Fibroblast of mammary gland (primary cell): ENCODE results near the gene MRPL27.
"Not testable (repeated sequence)": the region's sequence is repeated elsewhere in the genome, so short reads cannot be mapped to it uniquely, and the experiment has no call there.

ENCODE experiments used
- DNase-seq: peaks from one replicate; pipeline ENCODE4 v3.0.0-alpha.2; 2010; ENCODE audit warnings: low read depth
- H3K4me3 ChIP-seq: 2 replicates; pipeline ENCODE4 v1.5.1; 2011; ENCODE audit warnings: low read depth, mild to moderate bottlenecking, low read length, moderate library complexity; ENCODE audit not compliant: control insufficient read depth
- TF ChIP-seq, protein P1 (sequence below): conservative IDR thresholded peaks from 2 replicates; pipeline ENCODE4 v1.5.1; 2011; ENCODE audit warnings: low read depth, low read length, inconsistent platforms; ENCODE audit not compliant: control insufficient read depth, insufficient read depth

MRPL27 gene

DNA sequence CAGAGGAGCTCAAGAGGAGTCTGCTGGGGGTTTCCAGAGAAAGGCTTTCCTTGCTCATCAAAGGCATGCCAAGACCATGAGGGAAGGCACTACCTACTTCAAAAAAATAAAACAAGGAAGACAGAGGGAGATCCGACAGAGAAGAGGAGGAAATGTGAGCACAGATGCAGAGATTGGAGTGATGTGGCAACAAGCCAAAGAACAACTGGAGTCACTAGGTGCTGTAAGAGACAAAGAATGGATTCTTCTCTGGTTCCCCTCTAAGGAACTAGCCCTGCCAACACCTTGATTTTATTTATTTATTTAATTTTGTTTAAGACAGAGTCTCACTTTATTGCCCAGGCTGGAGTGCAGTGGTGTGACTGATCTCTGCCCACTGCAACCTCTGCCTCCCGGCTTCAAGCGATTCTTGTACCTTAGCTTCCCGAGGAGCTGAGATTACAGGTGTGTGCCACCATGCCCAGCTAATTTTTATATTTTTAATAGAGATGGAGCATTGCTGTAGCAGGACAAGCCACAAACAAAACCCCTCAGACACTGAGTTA is 39.3 kb upstream of the MRPL27 start:
- TF ChIP-seq, protein P1, sequence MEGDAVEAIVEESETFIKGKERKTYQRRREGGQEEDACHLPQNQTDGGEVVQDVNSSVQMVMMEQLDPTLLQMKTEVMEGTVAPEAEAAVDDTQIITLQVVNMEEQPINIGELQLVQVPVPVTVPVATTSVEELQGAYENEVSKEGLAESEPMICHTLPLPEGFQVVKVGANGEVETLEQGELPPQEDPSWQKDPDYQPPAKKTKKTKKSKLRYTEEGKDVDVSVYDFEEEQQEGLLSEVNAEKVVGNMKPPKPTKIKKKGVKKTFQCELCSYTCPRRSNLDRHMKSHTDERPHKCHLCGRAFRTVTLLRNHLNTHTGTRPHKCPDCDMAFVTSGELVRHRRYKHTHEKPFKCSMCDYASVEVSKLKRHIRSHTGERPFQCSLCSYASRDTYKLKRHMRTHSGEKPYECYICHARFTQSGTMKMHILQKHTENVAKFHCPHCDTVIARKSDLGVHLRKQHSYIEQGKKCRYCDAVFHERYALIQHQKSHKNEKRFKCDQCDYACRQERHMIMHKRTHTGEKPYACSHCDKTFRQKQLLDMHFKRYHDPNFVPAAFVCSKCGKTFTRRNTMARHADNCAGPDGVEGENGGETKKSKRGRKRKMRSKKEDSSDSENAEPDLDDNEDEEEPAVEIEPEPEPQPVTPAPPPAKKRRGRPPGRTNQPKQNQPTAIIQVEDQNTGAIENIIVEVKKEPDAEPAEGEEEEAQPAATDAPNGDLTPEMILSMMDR: no peak

DNA sequence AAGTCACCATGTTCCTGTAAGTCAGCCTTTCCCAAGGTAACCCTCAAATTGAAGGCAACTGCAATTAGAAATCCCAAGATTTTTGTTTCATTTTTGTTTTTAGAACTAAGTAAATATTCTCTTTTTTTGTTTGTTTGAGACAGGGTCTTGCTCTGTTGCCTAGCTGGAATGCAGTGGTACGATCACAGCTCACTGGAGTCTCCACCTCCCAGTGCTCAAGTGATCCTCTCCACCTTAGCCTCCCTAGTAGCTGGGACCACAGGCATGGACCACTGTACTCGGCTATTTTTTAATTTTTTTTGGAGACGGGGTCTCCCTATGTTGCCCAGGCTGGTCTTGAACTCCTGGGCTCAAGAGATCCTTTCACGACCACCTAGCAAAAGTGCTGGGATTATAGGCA is 34.9 kb upstream of the MRPL27 start:
- H3K4me3 ChIP-seq: no peak overlapping the region
- no peak for DNase-seq
- TF ChIP-seq, protein P1: no peak

More for the DNA sequence above, 39.3 kb upstream of the MRPL27 start:
- DNase-seq: no peak
- no peak overlapping the region for H3K4me3 ChIP-seq

DNA sequence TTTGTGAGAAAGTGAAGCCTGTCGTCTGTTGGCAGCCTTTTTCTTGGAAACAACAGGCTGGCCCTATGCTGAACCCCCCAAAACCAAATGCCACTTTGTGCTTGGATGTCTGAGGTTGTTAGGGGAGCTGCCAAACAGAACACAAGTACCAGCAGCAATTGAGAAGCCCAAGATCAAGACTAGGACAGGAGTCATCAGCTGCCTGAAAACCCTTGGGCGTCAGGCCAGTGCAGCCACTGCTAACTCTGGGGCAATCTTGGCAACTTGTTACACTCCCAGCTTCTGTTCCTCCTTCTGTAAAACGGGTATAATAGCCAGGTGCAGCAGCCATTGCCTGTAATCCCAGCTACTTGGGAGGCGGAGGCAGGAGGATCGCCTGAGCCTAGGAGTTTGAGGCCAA is 33.6 kb upstream of the MRPL27 start:
- H3K4me3 ChIP-seq: no peak overlapping the region
- TF ChIP-seq, protein P1: no peak
- no peak for DNase-seq

DNA sequence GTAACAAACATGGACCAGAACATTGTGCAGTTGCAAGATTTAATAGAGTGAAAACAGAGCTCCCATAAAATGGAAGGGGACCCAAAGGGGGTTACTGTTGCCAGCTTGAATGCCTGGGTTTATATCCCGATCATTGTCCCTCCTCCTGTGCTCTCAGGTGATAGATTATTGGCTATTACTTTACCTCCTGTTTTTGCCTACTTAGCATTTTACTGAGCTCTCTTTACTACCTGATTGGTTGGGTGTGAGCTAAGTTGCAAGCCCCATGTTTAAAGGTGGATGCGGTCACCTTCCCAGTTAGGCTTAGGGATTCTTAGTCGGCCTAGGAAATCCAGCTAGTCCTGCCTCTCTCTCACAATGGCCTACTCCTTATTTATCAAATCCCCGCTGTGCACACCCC is 32.4 kb upstream of the MRPL27 start:
- DNase-seq, H3K4me3 ChIP-seq: not testable (repeated sequence)

DNA sequence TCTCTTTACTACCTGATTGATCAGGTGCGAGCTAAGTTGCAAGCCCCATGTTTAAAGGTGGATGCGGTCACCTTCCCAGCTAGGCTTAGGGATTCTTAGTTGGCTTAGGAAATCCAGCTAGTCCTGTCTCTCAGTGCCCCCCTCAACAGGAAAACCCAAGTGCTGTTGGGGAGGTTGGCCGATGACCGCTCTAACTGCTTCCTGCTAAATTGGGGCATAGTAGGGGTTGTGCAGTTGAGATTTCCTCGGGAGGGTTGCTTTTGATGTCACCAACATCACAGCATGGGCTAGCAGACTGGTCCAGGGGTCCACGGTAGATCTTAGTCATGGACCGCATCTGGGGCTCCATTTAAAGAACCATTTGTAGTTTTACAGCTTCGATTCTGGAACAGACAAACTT is 26.6 kb upstream of the MRPL27 start:
- H3K4me3 ChIP-seq, DNase-seq: not testable (repeated sequence)

DNA sequence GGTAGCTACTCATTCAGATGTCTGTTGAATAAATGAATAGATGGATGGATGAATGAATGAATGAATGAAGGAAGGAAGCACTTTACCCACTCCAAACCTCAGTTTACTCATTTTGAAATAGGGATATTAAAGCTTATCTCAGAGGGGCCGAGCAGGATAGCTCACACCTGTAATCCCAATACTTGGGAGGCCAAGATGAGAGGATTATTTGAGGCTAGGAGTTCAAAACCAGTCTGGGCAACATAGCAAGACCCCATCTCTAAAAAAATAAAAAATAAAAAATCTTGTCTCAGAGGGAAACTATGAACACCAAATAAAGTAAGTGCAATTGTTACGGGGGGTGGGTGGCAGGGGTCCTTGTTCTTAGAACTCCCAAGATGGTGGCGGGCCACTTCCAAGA is 25.7 kb upstream of the MRPL27 start:
- H3K4me3 ChIP-seq, DNase-seq: not testable (repeated sequence)

DNA sequence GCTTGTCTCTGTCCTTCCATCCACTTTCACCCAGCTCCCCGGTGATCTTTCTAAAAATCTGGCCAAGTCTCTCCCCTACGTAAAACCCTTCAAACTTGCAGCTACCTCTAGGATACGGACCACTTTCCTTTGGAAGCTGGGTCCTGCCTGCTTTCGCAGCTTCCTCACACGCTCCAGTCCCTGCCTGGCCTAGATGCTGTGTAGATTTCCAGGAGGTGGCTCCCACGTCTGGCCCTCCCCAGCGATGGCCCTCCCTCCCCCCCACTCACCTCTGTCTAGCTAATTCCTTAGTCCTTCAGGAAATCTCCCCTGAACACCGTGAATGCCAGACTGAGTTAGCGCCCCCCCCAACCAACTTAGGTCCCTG is 24.9 kb upstream of the MRPL27 start:
- H3K4me3 ChIP-seq: peak overlapping the region; percentile 99
- TF ChIP-seq, protein P1: no peak
- DNase-seq: no peak

DNA sequence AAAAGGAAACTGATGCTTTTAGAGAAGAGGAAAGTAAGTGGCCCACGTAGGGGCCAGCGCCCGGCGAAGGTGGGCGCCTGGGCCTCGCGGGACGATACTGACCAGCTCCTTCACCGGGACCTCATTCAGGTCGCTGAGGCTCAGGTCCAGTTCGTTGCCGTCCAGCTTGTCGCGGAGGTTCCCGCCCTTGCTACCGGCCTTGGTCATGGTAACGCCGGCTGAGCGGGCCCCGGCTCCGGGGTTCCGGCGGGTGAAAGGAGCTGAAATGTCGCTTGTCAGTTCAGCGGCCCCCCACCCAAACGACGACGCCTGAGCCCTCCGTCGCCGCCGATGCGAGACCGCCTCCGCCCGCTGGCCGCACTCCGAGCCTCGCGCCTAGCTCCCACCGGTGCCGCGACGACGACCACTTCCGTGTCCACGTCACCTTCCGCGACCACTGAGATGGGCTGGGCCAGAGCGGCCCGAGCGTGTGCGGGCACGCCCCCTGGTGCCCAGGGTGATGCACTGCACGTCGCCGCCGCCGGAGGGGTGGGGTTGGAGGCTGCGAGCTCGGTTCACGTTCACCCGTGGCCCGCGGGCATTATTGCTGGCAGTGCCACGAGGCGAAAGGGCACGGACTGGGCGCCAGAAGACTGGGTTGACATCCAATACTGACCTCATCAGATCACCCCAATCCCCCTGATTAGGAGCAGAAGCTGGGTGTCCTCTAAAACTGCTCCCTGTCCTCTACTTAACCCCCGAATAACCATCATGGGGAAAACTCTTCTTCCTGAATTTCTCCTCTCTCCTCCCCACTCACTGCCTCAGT is 24.3 kb upstream of the MRPL27 start, which contains the start of gene LRRC59:
TSS of gene LRRC59 (minus strand) at position 413 of the 808 bp plus-strand sequence. CDS start at position 207, 206 bp downstream.
- TF ChIP-seq, protein P1: peak; percentile 66
- DNase-seq: peak; percentile 81

More for the DNA sequence above, 24.3 kb upstream of the MRPL27 start, which contains the start of gene LRRC59:
- H3K4me3 ChIP-seq: peak within 1 kb of the TSS; percentile 99
